GM12872 (cell line): Measurements from ENCODE around the gene TMEM158.

Experiments used
- CTCF ChIP-seq: IDR thresholded peaks from 3 replicates; pipeline ENCODE4 v1.5.1; 2011; ENCODE audit warnings: low read depth, mild to moderate bottlenecking, low read length, moderate library complexity; ENCODE audit not compliant: insufficient read depth

Gene TMEM158

GRCh38 chr3:45198264-45199260 is 27.5 kb downstream of the TMEM158 start:
- TF ChIP-seq CTCF = no peak

GRCh38 chr3:45194791-45195190 is 31.3 kb downstream of the TMEM158 start:
- no peak for TF ChIP-seq CTCF

- TF ChIP-seq CTCF = no peak
Measured at GRCh38 chr3:45191924-45192417, 34.1 kb downstream of the TMEM158 start.

GRCh38 chr3:45191424-45191823 is 34.7 kb downstream of the TMEM158 start:
- no peak for TF ChIP-seq CTCF

- no peak for TF ChIP-seq CTCF
Measured at GRCh38 chr3:45188719-45189659, 37.1 kb downstream of the TMEM158 start.

- no peak for TF ChIP-seq CTCF
Measured at GRCh38 chr3:45187694-45188141, 38.4 kb downstream of the TMEM158 start.

- TF ChIP-seq CTCF = no peak
Measured at GRCh38 chr3:45186871-45187270, 39.2 kb downstream of the TMEM158 start.
